Stimulated activated CD8-positive, alpha-beta memory T cell treated with anti-CD3 and anti-CD28 coated beads, Interleukin-7, amount 100 ng/mL, for 1 hour (primary cell): ENCODE data around the gene SSBP1.
"Not testable (repeated sequence)": the region's sequence is repeated elsewhere in the genome, so short reads cannot be mapped to it uniquely, and the experiment has no call there.

Experiments used
- DNase-seq, 2 donors: peaks; one replicate each; pipeline ENCODE4 v3.0.0-alpha.2; 2020; ENCODE audit warnings: low read depth in 2 of 2

SSBP1 gene

GRCh38 chr7:141770083-141770583, 32.0 kb downstream of the SSBP1 start:
- not testable (repeated sequence) for DNase-seq

GRCh38 chr7:141776374-141776773, 38.2 kb downstream of the SSBP1 start, which contains the start of gene TAS2R4:
Gene TAS2R4 (plus strand): TSS chr7:141776674. CDS start chr7:141778489, 1,815 bp downstream.
- DNase-seq, result no peak

- no peak for DNase-seq
Observed at GRCh38 chr7:141785706-141786552, 47.8 kb downstream of the SSBP1 start.

- no peak for DNase-seq
Observed at GRCh38 chr7:141788296-141788695, 50.1 kb downstream of the SSBP1 start.

GRCh38 chr7:141789917-141790316, 51.8 kb downstream of the SSBP1 start, which contains the start of gene TAS2R5:
Gene TAS2R5 (plus strand): TSS chr7:141790217. CDS start chr7:141790362, 145 bp downstream.
- no peak for DNase-seq

GRCh38 chr7:141792526-141792925, 54.4 kb downstream of the SSBP1 start:
- DNase-seq, result no peak
